Activated naive CD8-positive, alpha-beta T cell treated with anti-CD3 and anti-CD28 coated beads for 36 hours (primary cell): ENCODE data around the gene PIH1D1. TPM values are rescaled to one million over a fixed set of nuclear protein-coding genes. Genes with fewer than 3 reads are reported as not detected.

Source experiments
- DNase-seq: peaks from one replicate; pipeline ENCODE4 v3.0.0; 2021
- H3K27ac Mint-ChIP-seq: one replicate; pipeline ENCODE4 v1.8.0; 2022; ENCODE audit warnings: mild to moderate bottlenecking, moderate library complexity, mixed read lengths
- H3K27me3 Mint-ChIP-seq: one replicate; pipeline ENCODE4 v1.8.0; 2022; ENCODE audit warnings: mild to moderate bottlenecking, mixed read lengths
- H3K36me3 Mint-ChIP-seq: one replicate; pipeline ENCODE4 v1.8.0; 2021; ENCODE audit warnings: mild to moderate bottlenecking, mixed read lengths
- H3K4me1 Mint-ChIP-seq: one replicate; pipeline ENCODE4 v1.8.0; 2021; ENCODE audit warnings: mixed read lengths
- H3K4me3 Mint-ChIP-seq: one replicate; pipeline ENCODE4 v1.8.0; 2022; ENCODE audit warnings: mild to moderate bottlenecking, moderate library complexity, mixed read lengths
- H3K9me3 Mint-ChIP-seq: one replicate; pipeline ENCODE4 v1.8.0; 2022; ENCODE audit warnings: mixed read lengths
- total RNA-seq, 2 experiments: library from RNA; stranded (reverse); gene quantifications; one replicate each; pipeline ENCODE4 v1.2.3, GENCODE V29; 2021

PIH1D1 gene
- total RNA-seq, 2 experiments from 2014 or later, result 140 to 141 TPM

DNA sequence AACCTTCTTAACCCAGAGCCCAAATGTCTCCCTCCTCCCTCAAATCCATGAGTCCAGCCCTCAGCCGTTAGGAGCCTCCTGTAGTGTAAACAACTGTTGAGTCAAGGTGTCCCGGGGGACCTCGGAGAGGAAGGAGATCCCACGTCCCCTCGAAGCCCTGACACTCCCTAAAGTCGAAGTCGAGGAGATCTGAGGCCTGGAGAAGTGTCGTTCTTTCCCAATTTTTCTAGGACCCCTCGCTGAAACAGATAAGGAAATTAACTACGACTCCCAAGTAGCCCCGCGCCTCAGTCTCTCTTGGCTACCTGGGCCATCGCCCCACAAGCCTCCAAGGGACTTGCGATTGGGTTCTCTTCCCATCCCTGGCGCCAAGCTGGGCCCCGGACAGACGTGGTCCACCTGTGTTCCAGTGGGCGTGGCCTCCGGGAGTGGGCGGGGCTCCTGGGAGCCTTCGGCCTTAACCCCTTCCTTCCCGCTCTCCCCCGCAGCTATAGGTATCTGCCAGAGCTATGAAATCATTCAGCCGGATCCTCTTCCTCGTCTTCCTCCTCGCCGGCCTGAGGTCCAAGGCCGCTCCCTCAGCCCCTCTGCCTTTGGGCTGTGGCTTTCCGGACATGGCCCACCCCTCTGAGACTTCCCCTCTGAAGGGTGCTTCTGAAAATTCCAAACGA is 25.6 kb downstream of the PIH1D1 start:
- Mint-ChIP-seq H3K4me3 (no peak overlapping the region), H3K27me3 (peaks cover 97% of the 10 kb centered on the region), H3K9me3 (no peaks in the 10 kb centered on the region), H3K27ac (no peak overlapping the region), H3K4me1 (peaks cover 39% of the 10 kb centered on the region), H3K36me3 (no peaks in the 10 kb centered on the region)
- DNase-seq, result peak; percentile 40

GRCh38 chr19:49425178-49425577 is 26.4 kb downstream of the PIH1D1 start, which contains the start of gene GFY:
GFY (plus strand) TSS chr19:49425388; CDS start chr19:49426431, 1,043 bp downstream.
- no peak within 1 kb of the TSS for H3K4me3 Mint-ChIP-seq
- DNase-seq, result no peak
- H3K27me3 Mint-ChIP-seq, result peaks cover 97% of the 10 kb centered on the region
- no peak within 1 kb of the TSS for H3K27ac Mint-ChIP-seq
- H3K9me3 Mint-ChIP-seq, result no peaks in the 10 kb centered on the region
- H3K4me1 Mint-ChIP-seq, result peaks cover 43% of the 10 kb centered on the region
- no peaks in the 10 kb centered on the region for H3K36me3 Mint-ChIP-seq

DNA sequence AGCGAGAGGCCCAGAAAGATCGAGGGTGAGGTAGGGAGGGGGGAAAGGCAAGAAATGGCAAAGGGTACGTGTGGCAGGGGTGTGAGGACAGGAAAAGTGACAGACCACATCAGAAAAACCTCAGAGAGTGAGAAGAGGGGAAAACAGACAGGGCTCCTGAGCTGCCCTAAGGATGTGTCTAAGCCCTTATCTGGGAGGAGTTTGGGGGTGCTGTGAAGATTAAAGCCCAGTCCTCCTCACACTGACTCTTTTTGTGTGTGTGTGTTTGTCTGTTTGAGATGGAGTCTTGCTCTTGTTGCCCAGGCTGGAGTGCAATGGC is 27.7 kb downstream of the PIH1D1 start:
- peaks cover 97% of the 10 kb centered on the region for H3K27me3 Mint-ChIP-seq
- H3K4me3 Mint-ChIP-seq, result peak overlapping the region; percentile 1
- H3K27ac Mint-ChIP-seq, result no peak overlapping the region
- H3K36me3 Mint-ChIP-seq, result no peaks in the 10 kb centered on the region
- peak; percentile 13 for DNase-seq
- peaks cover 39% of the 10 kb centered on the region for H3K4me1 Mint-ChIP-seq
- H3K9me3 Mint-ChIP-seq, result no peaks in the 10 kb centered on the region

GRCh38 chr19:49423071-49423984 is 28.3 kb downstream of the PIH1D1 start, which contains the start of gene PTH2:
PTH2 (minus strand) TSS chr19:49423441; CDS start chr19:49423339, 102 bp downstream.
- no peak within 1 kb of the TSS for H3K27ac Mint-ChIP-seq
- no peak for DNase-seq
- no peaks in the 10 kb centered on the region for H3K9me3 Mint-ChIP-seq
- H3K4me1 Mint-ChIP-seq, result peaks cover 36% of the 10 kb centered on the region
- H3K4me3 Mint-ChIP-seq, result peak within 1 kb of the TSS; percentile 63
- peaks cover 96% of the 10 kb centered on the region for H3K27me3 Mint-ChIP-seq
- H3K36me3 Mint-ChIP-seq, result no peaks in the 10 kb centered on the region

DNA sequence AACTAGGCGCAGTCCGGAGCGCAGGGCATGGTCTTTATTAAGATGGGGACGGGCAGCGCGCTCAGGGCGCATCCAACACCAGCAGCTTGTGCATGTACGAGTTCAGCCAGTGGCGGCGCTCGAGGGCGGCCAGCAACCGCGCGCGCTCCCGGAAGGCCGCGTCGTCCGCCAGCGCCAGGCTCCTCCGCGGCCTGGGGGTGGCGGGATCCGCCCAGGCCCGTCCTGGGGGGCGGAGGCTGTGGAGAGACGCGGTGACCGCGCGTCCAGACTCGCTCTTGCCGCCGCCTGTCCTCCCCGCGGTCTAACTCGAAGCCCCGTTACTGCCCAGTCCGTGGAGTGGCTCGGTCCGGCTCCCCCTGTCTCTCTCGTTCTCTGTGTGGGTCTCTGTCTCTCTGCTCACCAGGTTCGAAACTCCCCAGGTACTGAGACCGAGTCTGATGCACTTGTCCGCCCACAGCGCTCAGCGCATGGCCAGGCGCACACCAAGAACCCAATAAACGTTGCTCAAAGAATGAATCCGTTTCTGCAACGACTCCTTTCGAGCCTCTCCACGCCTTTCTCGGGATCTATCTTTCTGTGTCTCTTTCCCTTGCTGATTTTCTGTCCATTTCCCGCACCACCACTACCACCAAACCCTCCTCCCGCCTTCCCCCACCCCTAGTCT is 29.1 kb downstream of the PIH1D1 start:
- no peak overlapping the region for H3K27ac Mint-ChIP-seq
- no peaks in the 10 kb centered on the region for H3K9me3 Mint-ChIP-seq
- H3K27me3 Mint-ChIP-seq, result peaks cover 90% of the 10 kb centered on the region
- DNase-seq, result peak; percentile 67
- peak overlapping the region; percentile 63 for H3K4me3 Mint-ChIP-seq
- no peaks in the 10 kb centered on the region for H3K36me3 Mint-ChIP-seq
- H3K4me1 Mint-ChIP-seq, result peaks cover 32% of the 10 kb centered on the region

- peaks cover 88% of the 10 kb centered on the region for H3K27me3 Mint-ChIP-seq
- H3K4me3 Mint-ChIP-seq, result no peak overlapping the region
- no peaks in the 10 kb centered on the region for H3K9me3 Mint-ChIP-seq
- no peaks in the 10 kb centered on the region for H3K36me3 Mint-ChIP-seq
- no peak overlapping the region for H3K27ac Mint-ChIP-seq
- no peak for DNase-seq
- peaks cover 28% of the 10 kb centered on the region for H3K4me1 Mint-ChIP-seq
These were observed 29.8 kb downstream of the PIH1D1 start for GRCh38 chr19:49421878-49422202.

- Mint-ChIP-seq H3K36me3 (no peaks in the 10 kb centered on the region), H3K27me3 (peaks cover 82% of the 10 kb centered on the region), H3K27ac (no peak overlapping the region), H3K9me3 (no peaks in the 10 kb centered on the region), H3K4me3 (peak overlapping the region; percentile 47), H3K4me1 (peaks cover 25% of the 10 kb centered on the region)
- DNase-seq, result peak; percentile 52
These were observed 30.4 kb downstream of the PIH1D1 start for GRCh38 chr19:49421039-49421877.

GRCh38 chr19:49420227-49420626 is 31.4 kb downstream of the PIH1D1 start:
- Mint-ChIP-seq H3K27me3 (peaks cover 72% of the 10 kb centered on the region), H3K27ac (no peak overlapping the region), H3K9me3 (no peaks in the 10 kb centered on the region), H3K4me1 (peaks cover 25% of the 10 kb centered on the region), H3K4me3 (peak overlapping the region; percentile 2), H3K36me3 (no peaks in the 10 kb centered on the region)
- no peak for DNase-seq

GRCh38 chr19:49419173-49419572 is 32.4 kb downstream of the PIH1D1 start:
- Mint-ChIP-seq H3K36me3 (no peaks in the 10 kb centered on the region), H3K27ac (no peak overlapping the region), H3K4me3 (no peak overlapping the region), H3K4me1 (peaks cover 23% of the 10 kb centered on the region), H3K27me3 (peaks cover 62% of the 10 kb centered on the region), H3K9me3 (no peaks in the 10 kb centered on the region)
- DNase-seq, result no peak

- H3K27me3 Mint-ChIP-seq, result peaks cover 55% of the 10 kb centered on the region
- peaks cover 18% of the 10 kb centered on the region for H3K4me1 Mint-ChIP-seq
- H3K36me3 Mint-ChIP-seq, result no peaks in the 10 kb centered on the region
- DNase-seq, result no peak
- no peaks in the 10 kb centered on the region for H3K9me3 Mint-ChIP-seq
- H3K27ac Mint-ChIP-seq, result no peak overlapping the region
- no peak overlapping the region for H3K4me3 Mint-ChIP-seq
These were observed 33.1 kb downstream of the PIH1D1 start for GRCh38 chr19:49418511-49418910.

DNA sequence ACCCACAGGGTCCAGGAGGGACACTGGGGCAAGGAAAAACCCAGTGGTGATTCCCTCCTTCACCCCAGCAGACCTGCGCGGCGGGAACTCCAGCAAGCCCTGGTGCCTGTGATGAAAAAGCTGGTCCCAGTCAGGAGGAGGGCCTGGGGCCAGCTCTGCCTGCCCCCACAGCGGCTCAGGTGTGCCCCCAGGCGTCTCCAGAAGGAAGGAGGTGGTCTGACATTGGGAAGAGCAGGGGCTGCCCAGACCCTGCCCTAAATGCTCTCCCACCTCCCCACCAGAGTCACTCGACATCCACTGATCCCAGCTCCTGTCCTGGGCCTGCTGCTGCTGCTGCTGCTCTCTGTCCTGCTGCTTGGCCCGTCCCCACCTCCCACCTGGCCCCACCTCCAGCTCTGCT is 34.5 kb downstream of the PIH1D1 start:
- no peak for DNase-seq
- H3K27ac Mint-ChIP-seq, result no peak overlapping the region
- H3K36me3 Mint-ChIP-seq, result no peaks in the 10 kb centered on the region
- H3K4me3 Mint-ChIP-seq, result no peak overlapping the region
- no peaks in the 10 kb centered on the region for H3K9me3 Mint-ChIP-seq
- H3K27me3 Mint-ChIP-seq, result peaks cover 44% of the 10 kb centered on the region
- peaks cover 13% of the 10 kb centered on the region for H3K4me1 Mint-ChIP-seq

GRCh38 chr19:49415810-49416200 is 35.8 kb downstream of the PIH1D1 start:
- no peaks in the 10 kb centered on the region for H3K9me3 Mint-ChIP-seq
- no peak overlapping the region for H3K27ac Mint-ChIP-seq
- DNase-seq, result no peak
- no peak overlapping the region for H3K4me3 Mint-ChIP-seq
- peaks cover 31% of the 10 kb centered on the region for H3K27me3 Mint-ChIP-seq
- peaks cover 10% of the 10 kb centered on the region for H3K4me1 Mint-ChIP-seq
- H3K36me3 Mint-ChIP-seq, result no peaks in the 10 kb centered on the region

DNA sequence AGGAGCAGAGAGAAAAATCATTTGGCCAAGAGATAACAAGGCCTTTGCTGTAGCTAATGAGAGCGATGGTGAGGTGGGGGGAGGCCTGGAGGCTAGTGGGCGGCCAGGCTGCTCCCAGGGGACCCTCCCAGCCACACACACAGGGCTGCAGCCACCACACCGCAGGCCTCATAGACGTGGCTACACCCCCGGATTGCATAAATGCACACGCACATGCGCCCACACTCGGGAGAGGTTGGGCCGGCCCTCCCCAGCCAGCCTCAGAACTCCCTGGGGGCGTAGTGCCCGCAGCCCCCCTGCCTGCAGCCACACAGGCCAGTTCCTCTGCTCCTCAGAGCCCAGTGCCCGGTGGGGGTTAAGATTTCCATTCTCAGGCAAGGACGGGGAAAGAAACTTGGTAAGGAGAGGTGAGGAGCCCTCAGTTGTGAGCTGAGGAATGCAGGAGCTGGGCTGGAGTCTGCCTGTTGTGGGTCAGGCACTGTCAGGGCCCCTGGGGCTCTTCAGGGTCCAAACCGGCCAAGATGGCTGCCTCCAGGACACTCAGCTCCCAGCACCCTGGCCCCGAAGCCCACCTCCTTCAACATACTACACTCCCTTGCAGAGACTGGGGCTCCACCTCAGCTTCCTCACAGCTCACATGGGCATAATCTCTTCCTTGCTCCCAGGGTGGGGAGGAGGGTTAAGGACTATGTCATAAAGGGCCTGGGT is 36.4 kb downstream of the PIH1D1 start:
- H3K9me3 Mint-ChIP-seq, result no peaks in the 10 kb centered on the region
- H3K27ac Mint-ChIP-seq, result no peak overlapping the region
- H3K36me3 Mint-ChIP-seq, result no peaks in the 10 kb centered on the region
- peaks cover 25% of the 10 kb centered on the region for H3K27me3 Mint-ChIP-seq
- peaks cover 10% of the 10 kb centered on the region for H3K4me1 Mint-ChIP-seq
- no peak for DNase-seq
- H3K4me3 Mint-ChIP-seq, result no peak overlapping the region

DNA sequence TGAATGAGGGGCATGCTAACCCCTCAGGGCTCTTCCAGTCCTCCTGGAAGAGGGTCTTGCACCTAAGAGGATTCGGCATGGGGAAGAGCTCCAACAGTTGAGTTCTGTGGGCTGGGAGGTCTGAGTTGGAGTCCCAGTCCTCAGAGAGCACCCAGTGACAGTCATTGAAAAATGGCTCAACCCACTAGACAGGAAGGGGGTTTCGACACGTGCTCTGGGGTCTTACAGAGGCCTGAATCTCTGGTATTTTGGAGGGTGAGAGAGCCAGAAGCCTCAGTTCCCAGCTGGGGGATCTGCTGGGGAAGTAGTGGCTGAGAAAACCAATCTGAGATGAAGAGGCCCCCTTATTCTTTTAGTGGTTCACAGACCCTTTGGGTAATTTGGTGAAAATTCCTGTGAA is 37.4 kb downstream of the PIH1D1 start:
- Mint-ChIP-seq H3K27ac (no peak overlapping the region), H3K27me3 (peaks cover 15% of the 10 kb centered on the region), H3K4me1 (peaks cover 20% of the 10 kb centered on the region), H3K36me3 (no peaks in the 10 kb centered on the region), H3K4me3 (no peak overlapping the region), H3K9me3 (no peaks in the 10 kb centered on the region)
- DNase-seq, result no peak
